ENCODE results near the gene VASP.
A peak's percentile ranks its signal among the peaks of the same experiment; 100 is the strongest.

Gene VASP

DNA sequence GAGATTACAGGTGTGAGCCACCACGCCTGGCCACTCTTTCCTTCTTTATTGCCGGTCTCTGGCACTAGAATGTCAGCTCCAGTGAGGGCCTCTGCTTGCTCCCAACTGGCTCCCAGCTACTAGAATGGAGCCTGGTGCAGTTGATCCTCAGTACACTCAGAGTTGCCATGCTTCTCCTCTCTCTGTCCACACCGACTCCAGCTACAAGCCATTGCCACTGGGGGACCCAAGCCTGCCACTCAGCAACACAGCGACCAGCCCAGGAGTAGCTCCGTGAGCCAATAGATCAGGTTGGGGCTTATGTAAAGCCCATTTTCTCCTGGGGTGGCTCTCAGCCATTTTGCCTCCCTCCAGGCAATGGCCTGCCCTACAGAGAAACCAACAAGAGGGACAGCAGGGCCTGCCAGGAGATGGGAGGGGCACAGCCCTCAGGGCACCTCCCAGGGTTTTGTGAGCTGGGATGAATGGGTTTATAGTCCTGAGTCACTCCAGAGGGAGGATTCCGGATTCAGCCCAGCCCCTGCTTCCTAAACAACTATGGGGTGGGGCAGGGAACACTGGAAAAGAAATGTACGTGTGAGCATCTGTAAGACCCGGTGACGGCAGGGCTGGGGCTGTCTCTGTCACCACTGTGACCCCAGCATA is 40.8 kb downstream of the VASP start:
- DNase-seq (ENCODE audit: low spot score) = no peak

DNA sequence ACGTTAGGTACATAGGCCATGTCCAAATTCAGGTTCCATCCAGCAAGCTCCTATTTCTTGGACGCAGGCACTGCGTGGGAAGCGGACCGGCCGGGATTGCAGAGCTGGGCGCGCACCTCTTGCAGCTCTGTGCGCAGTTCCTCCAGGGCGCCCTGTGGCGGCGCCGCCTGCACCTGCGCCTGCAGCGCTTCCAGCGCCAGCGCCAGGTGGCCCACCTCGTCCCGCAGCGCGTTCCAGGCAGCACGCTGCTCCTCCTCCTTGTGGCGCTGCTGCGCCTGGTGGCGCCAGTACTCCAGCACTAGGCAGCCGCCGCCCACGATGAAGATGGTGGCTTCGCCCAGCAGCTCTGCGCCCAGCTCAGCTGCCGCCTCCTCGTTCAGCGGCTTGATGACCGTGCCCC is 46.2 kb downstream of the VASP start:
- DNase-seq (ENCODE audit: low spot score) = peak; percentile 45

GRCh38 chr19:45554481-45554880 is 47.2 kb downstream of the VASP start:
- DNase-seq (ENCODE audit: low spot score) = no peak

DNA sequence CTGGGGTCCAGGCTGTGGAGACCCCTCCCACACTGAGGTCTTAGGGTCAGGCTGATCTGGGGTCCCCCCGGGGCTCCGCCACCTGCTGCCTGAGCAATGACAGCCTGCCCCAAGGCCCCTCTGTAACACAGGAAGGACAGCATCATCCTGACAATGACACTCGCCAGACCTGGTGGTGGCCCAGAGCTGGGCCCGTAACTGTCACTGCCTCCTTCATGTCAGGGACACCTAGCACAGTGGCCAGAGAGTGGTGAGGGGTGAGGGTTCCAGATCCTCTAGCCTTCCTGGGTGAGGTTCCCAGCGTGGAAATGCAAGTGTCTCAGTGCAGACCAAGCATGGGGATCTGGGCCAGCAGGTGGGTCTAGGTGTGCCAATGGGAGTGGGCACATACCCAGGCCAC is 49.6 kb downstream of the VASP start:
- DNase-seq (ENCODE audit: low spot score) = no peak

GRCh38 chr19:45558399-45558878 is 51.2 kb downstream of the VASP start:
- DNase-seq (ENCODE audit: low spot score) = peak; percentile 73

DNA sequence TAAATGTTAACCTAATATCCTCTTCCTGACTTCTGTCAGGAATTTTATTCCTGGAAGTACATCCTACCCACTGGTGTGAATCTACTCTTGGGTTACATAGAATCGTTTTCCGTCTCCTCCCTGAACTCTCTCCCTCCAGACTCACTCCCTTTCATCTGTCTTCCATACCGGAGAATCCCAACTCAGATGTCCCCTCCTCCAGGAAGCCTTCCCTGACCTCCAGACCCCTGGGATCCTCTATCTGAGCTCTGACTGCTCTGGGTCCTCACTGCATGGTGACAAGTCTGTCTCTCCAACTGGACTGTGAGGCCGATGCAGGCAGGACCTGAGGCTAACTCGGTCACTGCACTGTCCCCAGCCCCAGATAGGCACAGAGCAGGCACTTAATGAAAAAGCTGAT is 52.8 kb downstream of the VASP start:
- DNase-seq (ENCODE audit: low spot score) = no peak

GRCh38 chr19:45560686-45561085 is 53.4 kb downstream of the VASP start:
- DNase-seq (ENCODE audit: low spot score) = no peak

DNA sequence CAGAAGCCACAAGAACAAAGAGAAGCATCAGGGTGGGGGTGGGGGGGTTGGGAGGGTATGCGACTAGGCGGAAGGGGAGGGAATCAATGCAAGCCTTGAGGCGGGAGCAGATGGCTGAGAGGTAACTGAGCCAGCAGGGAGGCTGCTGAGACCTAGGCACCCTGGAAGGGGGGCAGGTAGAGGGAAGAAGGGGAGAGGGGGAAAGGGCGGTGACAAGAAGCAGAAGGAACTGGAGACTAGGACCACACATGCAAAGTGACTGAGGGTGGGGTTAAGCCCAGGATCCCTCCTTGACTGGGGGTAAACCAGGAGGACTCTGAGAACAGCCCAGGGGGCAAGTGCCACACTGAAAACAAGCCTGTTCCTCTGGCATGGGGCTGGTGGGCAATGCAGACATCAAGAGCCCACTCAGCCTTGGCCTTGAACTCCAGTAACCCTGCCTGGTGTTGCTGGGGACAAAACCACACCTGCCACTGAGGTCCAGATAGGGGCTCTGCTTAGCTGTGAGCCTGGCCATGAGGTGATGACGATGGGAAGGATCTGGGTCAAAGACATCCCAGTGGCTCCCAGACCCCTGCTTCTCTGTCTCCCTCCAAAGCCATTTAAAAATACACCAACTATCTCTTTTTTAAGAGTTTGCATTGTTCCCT is 57.0 kb downstream of the VASP start:
- DNase-seq (ENCODE audit: low spot score) = no peak

GRCh38 chr19:45567609-45568008 is 60.3 kb downstream of the VASP start:
- DNase-seq (ENCODE audit: low spot score) = no peak

GRCh38 chr19:45568732-45569131 is 61.5 kb downstream of the VASP start:
- no peak for DNase-seq (ENCODE audit: low spot score)

GRCh38 chr19:45569619-45570421 is 62.5 kb downstream of the VASP start:
- DNase-seq (ENCODE audit: low spot score) = peak; percentile 44

GRCh38 chr19:45571457-45572220 is 64.4 kb downstream of the VASP start:
- DNase-seq (ENCODE audit: low spot score) = no peak

DNA sequence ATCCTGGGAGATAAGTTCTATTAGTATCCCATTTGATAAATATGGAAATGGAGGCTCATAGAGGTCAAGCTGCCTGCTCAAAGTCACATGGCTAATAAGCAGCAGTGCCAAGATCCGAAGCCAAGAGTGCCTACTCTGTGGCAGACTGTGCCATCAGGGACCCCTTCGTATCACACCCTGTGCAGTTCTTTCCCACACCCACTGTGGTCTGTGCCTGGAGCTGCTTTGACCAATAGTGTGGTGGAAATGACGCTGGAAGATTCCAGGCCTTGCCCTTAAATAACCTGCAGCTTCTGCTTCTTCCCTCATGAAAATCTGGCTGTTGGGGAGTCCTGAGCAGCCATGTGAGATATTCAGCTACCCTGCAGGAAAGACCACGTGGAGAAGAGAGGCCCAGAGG is 67.2 kb downstream of the VASP start:
- DNase-seq (ENCODE audit: low spot score) = no peak

GRCh38 chr19:45575216-45575615 is 67.9 kb downstream of the VASP start:
- no peak for DNase-seq (ENCODE audit: low spot score)
